GM21737 (cell line): Measurements from ENCODE around the gene SH3GL3.

ENCODE experiments used
- ATAC-seq: cut with Tn5 transposase; IDR thresholded peaks from one replicate; pipeline ENCODE4 v1.9.1; 2021; ENCODE audit warnings: mild to moderate bottlenecking, moderate library complexity; ENCODE audit not compliant: unreplicated experiment

The SH3GL3 gene

DNA sequence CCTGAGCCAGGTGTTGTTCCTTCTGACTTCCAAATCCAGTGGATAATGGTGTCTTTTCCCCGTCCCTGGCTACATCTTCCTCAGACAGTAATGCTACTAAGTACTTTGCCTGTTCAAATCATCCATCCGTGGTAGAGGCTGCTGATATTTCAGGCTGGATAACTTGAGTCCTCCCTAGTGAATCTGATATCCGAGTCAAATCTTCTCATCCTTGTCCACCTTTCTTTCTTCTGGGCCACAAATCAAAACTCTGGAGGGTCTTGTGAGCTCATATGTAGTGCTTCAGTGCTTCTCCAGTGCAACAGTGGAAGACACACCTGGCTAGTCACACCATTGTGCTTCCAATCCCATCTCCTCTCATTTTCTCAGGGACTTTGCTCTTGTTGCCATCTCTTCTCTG is 11.2 kb downstream of the SH3GL3 start:
- ATAC-seq, result no peak

GRCh38 chr15:83462026-83462425 is 14.9 kb downstream of the SH3GL3 start:
- ATAC-seq, result no peak

DNA sequence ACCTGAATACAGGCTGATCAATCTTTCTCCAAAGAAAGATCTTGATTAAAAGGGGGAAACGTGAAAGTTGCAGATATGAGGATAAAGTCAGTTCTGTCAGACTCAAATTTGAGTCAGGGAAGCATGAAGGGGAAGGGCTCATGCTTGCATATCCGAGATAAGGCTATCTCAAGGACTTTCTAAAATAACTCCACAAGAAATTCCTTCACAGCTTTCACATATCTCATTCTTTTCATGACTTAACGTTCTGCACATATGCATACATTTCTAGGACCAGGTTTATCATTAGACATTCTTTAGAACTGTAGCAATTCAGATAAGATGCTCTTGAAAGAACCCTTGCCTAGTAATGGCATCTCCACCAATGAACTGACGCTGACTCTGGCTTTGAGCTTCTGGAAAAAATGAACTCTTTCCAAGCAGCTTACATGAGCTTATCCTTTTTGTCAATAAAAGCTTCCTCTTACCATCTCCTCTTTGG is 15.9 kb downstream of the SH3GL3 start:
- ATAC-seq, result no peak

- no peak for ATAC-seq
Observed at GRCh38 chr15:83470887-83471286, 23.7 kb downstream of the SH3GL3 start.

DNA sequence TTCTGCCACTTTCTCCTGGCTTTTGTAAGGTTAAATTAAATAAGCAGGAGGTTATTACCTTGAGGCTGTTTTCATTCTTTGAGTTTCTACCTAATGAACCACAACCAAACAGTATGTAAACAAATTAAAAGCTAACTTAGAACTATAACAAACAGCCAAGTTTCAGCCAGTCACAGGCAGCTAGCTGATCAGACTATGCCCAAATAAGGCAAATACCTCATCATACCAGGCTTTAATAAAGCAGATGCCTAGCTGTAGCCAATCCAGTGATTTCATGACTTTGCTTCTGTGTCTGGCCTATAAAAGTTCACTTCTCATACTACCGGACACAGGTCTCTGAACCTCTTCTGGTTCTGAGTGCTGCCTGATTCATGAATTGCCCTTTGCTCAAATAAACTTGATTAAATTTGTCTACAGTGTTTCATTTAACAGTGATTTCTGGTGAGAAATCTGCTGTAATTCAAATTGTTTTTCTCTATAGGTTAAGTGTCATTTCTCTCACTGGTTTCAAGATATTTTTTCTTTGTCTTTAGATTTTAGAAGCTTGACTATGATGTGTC is 24.2 kb downstream of the SH3GL3 start:
- no peak for ATAC-seq

- no peak for ATAC-seq
Observed at GRCh38 chr15:83472151-83472550, 25.0 kb downstream of the SH3GL3 start.

GRCh38 chr15:83472797-83473196 is 25.7 kb downstream of the SH3GL3 start:
- no peak for ATAC-seq

- ATAC-seq, result no peak
Observed at GRCh38 chr15:83474578-83474977, 27.4 kb downstream of the SH3GL3 start.

DNA sequence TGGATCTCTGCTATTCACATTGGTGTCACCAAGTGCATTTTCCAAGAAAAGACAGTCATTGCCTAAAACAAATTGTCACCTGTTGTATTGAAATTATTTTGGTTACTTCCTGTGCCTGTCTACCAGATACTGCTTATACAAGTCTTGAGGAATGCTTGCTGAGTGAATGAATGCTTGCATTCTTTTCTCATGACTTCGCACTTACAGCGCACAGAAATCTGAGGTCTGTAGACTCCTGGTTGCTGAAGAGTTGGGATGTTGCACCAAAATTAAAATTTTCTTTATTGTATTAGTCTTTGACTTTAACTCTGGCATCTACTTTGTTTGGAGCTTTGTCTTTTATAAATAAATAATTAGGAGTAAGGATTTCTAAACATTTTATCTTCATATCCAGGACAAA is 28.4 kb downstream of the SH3GL3 start:
- no peak for ATAC-seq

DNA sequence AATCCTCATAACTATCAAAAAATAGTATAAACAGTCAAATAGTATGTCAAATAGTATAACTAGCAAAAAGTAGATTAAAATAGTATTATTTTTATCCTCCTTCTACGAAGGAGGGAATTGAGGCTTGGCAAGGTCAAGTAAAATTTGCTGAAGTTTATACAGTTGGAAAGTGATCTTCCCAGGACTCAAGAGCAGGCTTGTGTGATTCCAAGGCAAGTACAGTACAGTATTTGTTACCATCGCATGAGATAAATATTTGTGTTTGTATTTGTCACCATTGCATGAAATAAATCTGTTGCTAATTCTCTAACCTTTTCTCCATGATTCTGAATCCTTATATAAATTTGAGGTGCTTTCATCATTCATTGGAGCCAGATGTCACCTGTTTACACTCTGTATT is 28.9 kb downstream of the SH3GL3 start:
- ATAC-seq, result no peak

DNA sequence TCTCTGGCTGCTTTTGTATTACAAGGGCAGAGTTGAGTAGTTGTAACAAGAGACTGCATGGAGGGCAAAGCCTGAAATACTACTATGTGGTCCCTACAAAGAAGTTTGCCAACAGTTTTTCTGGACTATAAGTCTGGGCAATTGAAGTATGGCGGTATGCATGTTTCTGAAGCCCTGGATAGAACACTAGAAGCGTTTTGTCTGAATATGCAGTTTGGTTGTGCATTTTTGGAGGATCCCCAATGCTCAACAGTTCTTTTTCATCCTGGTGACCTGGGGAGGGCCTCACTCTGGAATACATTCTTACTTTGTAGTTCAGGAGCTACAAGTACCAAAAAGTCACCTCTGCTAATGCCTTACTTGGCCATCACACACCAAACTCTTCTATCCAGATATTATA is 29.6 kb downstream of the SH3GL3 start:
- ATAC-seq, result no peak

DNA sequence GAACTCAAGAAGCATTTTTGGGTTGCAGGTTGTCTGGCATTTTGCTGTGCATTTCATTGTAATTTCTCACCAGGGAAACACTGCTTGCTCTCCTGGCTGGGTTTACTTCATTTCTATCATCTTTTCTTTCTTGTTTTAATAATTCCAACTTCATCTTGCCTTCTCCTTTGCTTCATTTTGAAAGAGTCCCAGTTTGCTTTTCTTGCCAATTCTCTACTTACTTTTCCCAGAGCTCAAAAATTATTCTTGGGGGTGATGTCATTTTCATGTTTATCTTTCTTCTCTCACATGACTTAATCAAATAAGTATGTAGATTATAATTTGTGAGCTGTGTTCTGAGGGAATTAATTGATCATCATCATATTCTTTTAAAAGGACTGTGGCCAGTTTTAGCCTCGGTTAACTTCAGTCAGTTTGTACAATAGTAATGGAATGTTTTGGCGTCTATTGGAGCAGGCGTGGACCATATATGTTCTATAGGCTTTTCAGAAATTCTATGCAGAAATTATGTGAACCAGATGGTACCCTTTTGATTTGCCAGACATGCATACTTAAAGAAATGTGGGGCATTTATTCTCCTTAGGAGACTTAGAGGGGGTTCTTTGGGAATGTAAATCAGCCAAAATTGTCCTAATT is 30.1 kb downstream of the SH3GL3 start:
- ATAC-seq, result no peak

- no peak for ATAC-seq
Observed at GRCh38 chr15:83477808-83478537, 30.8 kb downstream of the SH3GL3 start.

- ATAC-seq, result no peak
Observed at GRCh38 chr15:83483612-83484011, 36.5 kb downstream of the SH3GL3 start.

- no peak for ATAC-seq
Observed at GRCh38 chr15:83484636-83485035, 37.5 kb downstream of the SH3GL3 start.

DNA sequence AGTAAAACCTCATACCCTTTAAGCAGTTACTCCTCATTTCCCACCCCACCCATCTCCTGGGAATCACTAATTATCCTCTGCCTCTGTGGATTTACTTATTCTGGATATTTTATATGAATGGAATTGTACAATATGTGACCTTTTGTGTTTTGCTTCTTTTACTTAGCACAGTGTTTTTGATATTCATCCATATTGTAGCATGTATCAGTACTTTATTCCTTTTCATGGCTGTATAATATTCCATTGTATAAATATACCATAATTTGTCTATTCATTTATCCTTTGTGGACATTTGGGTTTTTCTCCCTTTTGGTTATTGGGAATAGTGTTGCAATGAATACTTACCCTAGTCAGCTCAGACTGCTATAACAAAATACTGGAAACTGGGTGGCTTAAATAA is 39.2 kb downstream of the SH3GL3 start:
- no peak for ATAC-seq

DNA sequence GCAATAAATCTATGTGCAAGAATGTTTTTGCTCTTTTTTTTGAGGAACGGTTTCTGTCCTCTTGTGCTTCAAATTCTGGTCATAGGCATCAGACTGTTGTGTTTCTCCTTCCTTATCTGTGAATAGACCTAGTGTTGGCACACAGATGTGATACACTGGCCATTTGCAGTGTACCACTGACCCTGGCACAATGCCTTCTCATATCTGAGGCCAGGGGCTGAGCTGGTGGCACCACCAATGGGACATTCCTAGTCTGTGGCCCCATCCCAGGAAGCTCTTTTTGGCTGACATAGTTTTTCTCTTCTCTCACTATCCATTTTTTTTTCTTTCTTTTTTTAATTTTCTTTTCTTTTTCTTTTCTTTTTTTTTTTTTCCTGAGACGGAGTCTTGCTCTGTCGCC is 40.4 kb downstream of the SH3GL3 start:
- ATAC-seq, result no peak

DNA sequence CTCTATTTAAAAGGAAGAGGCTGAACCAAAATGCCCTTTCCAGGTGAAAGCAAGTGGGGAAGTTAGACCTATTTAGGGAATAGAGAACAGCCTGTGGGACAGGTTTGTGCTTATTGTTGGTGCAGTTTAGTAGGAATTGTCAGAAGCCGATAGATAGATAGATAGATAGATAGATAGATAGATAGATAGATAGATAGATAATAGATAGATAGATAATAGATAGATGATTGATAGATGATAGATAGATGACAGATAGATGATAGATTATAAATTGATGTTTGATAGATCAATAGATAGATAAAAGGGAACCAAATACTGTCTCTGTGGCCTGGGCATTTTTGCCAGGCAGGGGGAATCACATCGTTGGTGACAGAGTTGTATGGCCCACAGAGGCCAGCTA is 42.5 kb downstream of the SH3GL3 start:
- no peak for ATAC-seq

DNA sequence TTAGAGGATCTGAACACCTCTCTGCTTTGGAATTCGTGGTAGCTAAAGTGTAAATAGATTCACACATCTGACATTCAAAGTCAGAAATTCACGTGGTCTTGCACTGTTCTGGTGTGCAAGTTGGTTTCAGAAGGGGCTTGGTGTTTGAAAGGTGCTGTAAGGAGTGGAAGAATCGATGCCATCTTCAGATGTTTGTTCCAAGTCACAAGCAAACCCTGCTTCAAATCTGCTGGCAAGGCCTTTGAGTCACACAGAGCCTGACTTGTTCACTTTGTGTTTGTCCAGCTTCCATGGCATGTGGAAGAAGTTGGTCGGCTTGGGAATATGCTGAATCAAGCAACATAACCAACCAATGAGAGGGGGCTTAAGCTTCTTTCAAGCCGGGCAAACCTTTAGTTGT is 44.3 kb downstream of the SH3GL3 start:
- no peak for ATAC-seq

DNA sequence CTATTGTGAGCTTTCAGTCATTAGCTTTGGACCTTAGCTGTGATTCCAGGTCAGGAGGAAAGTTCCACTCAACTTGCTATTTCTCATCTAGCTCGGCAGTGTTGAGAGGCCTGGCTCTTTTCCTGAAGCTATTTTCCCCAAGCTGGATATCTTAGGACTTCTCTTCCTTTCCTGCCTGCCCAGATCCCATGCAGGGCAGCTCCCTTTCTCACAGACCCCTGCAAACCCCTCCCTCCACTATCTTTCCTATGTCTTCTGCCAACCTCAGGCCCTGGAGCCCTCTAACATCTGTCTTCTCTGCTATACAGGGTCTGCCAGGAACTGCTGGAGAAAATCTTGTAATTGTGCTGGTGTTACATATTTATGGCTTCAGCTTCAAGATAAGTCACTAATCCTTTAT is 49.6 kb downstream of the SH3GL3 start:
- ATAC-seq, result no peak

DNA sequence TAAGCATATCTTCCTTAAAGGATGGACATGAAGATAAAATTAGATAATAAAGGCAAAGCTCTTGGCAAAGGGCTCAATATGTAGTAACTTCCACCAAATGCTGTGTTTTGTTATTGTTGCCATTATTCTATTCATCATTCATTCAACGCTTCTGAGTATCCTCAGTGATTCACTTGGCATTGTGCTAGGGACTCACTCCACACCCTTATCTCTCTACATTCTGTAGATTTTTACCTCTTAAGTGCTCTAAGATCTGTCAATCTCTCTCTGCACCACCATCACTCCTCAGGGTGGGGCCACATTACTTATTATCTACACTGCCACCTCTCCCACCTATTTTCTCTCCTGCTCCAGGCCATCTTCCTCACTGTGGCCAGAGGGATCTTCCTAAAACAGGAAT is 51.2 kb downstream of the SH3GL3 start:
- ATAC-seq, result no peak

DNA sequence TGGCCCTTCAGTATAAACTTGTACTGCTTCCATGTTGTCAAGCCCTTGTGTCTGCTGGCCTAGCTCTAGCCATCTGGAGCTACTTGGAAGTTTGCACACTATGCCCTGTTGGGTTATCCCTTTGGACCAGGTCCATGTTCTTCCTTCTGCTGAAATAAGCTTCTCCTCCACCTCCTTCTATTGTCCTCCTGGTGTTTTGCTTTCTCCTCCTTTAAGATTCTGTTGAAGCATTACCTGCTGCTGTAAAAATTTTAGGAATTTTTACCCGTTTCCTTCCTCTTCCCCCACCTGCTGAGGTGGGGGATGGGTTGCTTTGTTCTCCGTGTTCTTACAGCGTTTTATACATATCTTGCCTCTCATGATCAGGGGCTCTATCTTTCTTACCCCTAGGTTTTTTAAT is 51.7 kb downstream of the SH3GL3 start:
- no peak for ATAC-seq
